GM19468 (cell line): Measurements from ENCODE around the gene DNAJB7.
A peak's percentile ranks its signal among the peaks of the same experiment; 100 is the strongest.
"Not testable (repeated sequence)": the region's sequence is repeated elsewhere in the genome, so short reads cannot be mapped to it uniquely, and the experiment has no call there.

ENCODE experiments used
- ATAC-seq: cut with Tn5 transposase; IDR thresholded peaks from one replicate; pipeline ENCODE4 v1.9.1; 2021; ENCODE audit warnings: mild to moderate bottlenecking, moderate library complexity, moderate number of reproducible peaks; ENCODE audit not compliant: unreplicated experiment; ENCODE audit errors: extremely low read depth

The DNAJB7 gene

DNA sequence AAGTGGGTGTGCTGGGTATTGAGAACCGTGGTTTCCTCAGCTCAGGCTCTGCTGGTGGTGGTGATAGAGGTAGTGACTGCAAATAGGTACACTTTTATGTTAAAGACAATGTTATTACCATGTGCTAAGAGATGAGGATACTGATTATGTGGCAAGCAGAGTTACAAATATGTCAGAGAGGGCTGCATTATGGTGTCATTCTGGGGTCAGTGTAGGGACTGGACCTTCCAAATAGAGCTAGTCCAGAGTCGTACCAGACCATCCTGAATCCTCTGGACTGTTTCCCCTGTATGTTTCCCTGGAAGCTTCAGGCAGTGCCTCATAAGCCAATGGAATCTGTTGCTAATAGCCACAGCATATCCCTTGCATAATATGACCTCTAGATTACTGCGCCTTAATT lies at the start of gene DNAJB7:
Gene DNAJB7 (minus strand): TSS at position 101 of the 400 bp plus-strand sequence. CDS start 119 bp downstream, outside the sequence.
- no peak for ATAC-seq

DNA sequence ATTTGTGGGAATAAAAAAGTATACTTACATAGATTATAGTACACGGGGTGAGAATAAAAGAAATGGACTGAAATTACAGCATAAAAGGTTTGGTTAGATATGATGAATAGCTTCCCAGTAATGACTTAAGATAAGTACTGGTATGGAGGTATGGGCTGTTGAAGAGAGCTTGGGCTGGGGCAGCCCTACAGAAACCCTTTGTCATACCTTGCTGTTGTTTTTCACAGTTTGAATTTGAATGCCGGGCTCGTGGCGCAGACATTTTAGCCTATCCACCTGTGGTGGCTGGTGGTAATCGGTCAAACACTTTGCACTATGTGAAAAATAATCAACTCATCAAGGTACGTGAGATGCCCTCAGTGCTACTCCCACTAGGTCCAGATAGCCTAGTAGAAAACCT lies 47.0 kb upstream of the DNAJB7 start:
- no peak for ATAC-seq

DNA sequence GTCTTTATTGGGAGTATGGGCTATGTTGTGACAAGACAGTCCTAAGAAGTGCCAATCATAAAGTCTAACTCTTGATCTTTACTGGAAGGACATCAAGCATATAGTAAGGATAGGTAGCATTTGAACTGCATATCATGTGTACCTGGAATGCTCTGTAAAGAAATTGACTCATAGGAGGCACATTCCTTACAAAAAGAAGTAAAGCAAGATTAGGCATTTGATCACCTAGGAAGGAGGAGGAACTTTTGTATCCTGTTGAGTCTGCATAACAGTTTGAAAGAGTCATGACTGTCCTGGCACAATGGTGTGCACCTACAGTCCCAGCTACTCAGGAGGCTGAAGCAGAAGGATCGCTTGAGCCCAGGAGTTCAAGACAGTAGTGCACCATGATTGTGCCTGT lies 42.2 kb upstream of the DNAJB7 start:
- no peak for ATAC-seq

GRCh38 chr22:40898850-40899357 lies 37.0 kb upstream of the DNAJB7 start:
- ATAC-seq: no peak

- ATAC-seq: no peak
Observed at GRCh38 chr22:40894417-40894816, 32.5 kb upstream of the DNAJB7 start.

DNA sequence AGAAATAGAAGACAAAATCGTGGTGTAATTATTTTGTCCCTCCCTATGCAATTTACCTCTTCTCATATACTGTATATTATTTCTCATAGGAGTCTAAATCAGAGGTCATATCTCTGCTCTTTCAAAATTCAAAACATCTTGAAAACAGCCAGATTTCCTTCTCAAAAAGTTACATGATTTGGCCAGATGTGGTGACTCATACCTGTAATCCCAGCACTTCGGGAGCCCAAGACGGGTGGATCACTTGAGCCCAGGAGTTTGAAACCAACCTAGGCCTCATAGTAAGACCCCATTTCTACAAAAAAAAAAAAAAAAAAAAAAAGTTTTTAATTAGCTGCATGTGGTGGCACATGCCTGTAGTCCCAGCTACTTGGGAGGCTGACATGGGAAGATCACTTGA lies 29.0 kb upstream of the DNAJB7 start:
- no peak for ATAC-seq

GRCh38 chr22:40889116-40889515 lies 27.2 kb upstream of the DNAJB7 start:
- ATAC-seq: no peak

DNA sequence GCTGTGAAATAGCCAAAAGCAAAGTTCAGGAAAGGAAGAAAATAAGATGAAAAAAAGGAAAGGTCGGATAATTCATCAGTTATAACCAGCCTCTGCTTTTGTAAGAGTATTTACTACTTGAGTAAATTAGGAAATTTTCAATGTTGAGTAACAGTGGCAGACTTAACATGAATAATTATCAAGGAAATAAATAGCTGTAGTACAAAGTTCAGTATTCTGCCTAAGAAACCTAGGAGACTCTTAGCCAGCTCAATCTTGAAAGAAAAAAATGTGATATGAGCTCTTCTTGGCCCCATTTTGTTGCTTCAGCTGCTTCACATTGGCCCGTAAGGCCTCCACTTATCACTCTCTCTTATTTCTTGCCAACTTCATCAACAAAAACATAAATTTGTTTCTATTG lies 17.0 kb upstream of the DNAJB7 start:
- no peak for ATAC-seq

GRCh38 chr22:40877488-40877887 lies 15.6 kb upstream of the DNAJB7 start:
- no peak for ATAC-seq

DNA sequence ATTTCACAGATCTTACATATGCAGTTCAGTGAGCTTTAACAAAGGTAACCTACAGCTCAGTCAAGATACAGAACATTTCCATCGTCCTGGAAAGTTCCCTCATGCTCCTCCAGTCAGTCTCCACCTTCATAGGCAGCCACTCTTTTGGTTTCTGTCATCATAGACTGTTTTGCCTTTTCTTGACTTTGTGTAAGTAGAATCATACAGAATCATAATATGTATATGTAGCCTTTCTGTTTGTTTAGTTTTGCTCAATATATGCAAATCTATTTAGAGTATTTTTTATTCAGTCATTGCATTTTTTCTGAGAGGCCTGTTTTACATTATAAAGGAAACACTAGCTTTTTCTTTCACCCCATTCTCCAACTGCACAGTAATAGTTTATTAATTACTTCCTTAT lies 15.0 kb upstream of the DNAJB7 start:
- ATAC-seq: no peak

- no peak for ATAC-seq
Observed at GRCh38 chr22:40875111-40875510, 13.2 kb upstream of the DNAJB7 start.

GRCh38 chr22:40874016-40874415 lies 12.1 kb upstream of the DNAJB7 start:
- no peak for ATAC-seq

- ATAC-seq: not testable (repeated sequence)
Observed at GRCh38 chr22:40868379-40868778, 6.5 kb upstream of the DNAJB7 start.

DNA sequence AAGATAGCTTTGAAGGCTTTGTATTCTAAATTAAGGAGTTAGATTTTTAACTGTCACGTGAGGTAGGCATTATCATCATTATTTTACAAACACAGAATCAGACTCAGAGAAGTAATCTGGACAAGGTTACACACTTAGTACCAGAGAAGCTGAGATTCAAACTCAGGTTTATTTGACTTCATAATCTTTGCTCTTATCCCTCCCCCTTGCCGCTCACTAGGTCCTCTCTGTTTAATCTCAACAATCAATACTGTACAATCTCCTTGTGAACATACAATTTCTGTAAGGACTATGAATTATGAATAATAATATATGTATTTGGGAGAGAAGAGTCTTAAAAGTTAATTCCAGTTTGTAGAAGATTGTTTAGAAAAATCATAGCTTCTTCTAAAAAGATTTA lies 5.2 kb upstream of the DNAJB7 start:
- ATAC-seq: no peak

GRCh38 chr22:40862537-40862936 lies 624 bp upstream of the DNAJB7 start:
- ATAC-seq: no peak

GRCh38 chr22:40857309-40857855 lies 4.5 kb downstream of the DNAJB7 start:
- no peak for ATAC-seq

DNA sequence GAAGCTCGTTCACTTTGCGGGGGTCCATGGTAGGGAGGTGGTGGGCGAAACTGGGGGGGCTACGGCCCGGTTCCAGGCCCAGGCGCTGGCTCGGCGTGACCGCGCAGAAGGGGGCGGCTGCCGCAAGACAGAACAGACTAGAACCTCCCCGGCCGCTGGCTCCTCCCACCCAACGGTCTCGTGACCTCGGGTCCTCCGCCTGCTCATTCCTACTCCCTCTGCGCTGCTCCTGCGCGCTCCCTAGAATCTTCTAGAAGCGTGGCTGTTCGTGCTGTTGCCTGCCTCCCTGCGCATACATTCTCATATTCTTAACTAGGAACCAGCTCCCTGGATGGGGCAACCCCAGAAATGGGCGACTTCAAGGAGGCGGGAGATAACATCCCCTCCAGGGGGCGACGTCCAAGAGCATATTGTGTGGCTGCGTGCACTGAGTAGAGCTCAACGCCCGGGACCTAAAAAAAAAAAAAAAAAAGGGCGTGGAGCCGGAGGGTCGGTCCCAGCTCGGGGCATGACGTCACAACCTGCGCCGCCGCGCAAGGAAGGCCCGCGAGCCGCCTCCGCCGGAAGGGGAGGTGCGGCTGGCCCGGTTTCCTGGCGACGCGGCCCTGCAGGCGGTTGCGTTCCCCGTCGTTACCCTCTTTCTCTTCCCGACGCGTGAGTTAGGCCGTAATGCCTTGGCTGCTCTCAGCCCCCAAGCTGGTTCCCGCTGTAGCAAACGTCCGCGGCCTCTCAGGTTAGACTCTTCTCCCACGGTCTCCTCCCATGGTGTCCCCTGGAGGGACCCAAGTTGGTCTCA lies 5.2 kb downstream of the DNAJB7 start, which contains the start of the genes ST13 and XPNPEP3:
Gene ST13 (minus strand): TSS at position 127 of the 796 bp plus-strand sequence. CDS start 99 bp downstream, at position 28.
Gene XPNPEP3 (plus strand): TSS at position 636 of the 796 bp plus-strand sequence. CDS start 34 bp downstream, at position 670.
- peak; percentile 64 for ATAC-seq

GRCh38 chr22:40855979-40856512 lies 5.9 kb downstream of the DNAJB7 start:
- no peak for ATAC-seq

DNA sequence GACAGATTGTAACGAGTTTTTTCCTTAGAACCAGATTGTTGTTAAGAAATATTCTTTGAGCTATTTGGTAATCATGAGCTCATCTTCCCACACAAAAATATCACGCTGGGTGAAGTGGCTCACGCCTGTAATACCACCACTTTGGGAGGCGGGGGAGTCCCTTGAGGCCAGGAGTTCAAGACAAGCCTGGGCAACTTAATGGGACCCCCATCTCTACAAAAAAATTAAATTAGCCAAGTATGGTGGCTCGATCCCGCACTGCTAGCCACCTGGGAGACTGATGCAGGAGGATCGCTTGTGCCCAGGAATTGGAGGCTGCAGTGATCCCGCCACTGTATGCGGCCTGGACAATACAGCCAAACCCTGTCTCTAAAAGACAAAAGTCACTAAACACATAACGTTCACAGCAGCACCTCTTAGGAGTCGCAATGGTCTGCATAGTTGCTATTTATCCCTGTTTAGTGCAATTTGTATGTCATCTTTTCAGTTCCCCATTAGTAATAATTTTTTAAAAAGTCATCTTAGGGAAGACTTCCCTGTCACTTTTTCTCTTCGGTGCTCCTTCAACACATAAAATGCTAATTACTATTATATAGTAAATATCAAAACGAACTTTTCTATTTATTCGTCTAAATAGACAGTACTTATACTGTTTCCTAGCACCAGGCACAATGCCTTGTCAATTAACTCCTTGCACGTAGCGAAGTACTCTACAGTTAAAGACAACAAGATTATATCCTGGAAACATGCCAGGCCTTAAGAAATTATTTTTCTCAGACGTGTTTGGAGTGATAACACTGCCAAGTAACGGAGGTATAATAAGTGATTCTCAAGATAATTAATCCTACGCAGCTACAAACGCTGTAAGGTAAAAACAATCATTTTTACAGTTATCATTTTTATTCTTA lies 6.6 kb downstream of the DNAJB7 start:
- no peak for ATAC-seq

DNA sequence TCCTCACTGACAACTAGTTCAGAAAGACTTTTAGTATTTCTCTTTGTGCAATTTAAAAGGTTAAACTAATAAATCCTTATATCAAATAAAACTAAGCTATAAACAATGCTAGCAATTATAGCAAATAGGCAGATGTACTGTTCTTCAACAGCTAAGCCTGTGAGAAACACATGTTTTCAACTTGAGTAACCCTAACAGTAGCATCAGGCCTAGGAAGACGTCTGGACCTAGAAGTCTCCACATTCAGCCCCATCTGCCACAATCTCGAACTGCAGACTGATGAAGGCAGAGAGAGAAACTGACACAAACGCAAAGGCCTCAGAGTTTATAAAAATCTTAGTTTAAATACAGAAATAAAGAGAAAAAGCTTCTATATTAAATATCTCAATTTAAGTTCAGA lies 8.0 kb downstream of the DNAJB7 start:
- ATAC-seq: no peak
